Measurements from ENCODE around the gene MXD3.
"Not testable (repeated sequence)": the region's sequence is repeated elsewhere in the genome, so short reads cannot be mapped to it uniquely, and the experiment has no call there.

GRCh38 chr5:177306103-177306640, 5.5 kb downstream of the MXD3 start:
- not testable (repeated sequence) for TF ChIP-seq CTCF (tag by site-specific recombination; IDR thresholded peaks at IDR 0.05); ZNF138 (tag by site-specific recombination; IDR thresholded peaks at IDR 0.05; ENCODE audit: borderline replicate concordance); ZNF704 (tag by site-specific recombination; IDR thresholded peaks at IDR 0.05); ZNF266 (tag by site-specific recombination; IDR thresholded peaks at IDR 0.05; ENCODE audit: low read depth); MZF1 (tag by site-specific recombination; IDR thresholded peaks at IDR 0.05; ENCODE audit: borderline replicate concordance); PBX3 (CRISPR knock-in tag; IDR thresholded peaks at IDR 0.05); ZNF121 (tag by site-specific recombination; IDR thresholded peaks at IDR 0.05)
